DLD1 (cell line): Measurements from ENCODE around the gene UNC5C.

ENCODE experiments used
- in situ Hi-C: cut with HindIII; loops from 2 replicates; pipeline ENCODE4 v1.10.0; 2017; ENCODE audit warnings: low sequenced_read_pairs

Gene UNC5C

GRCh38 chr4:95522682-95523530 lies 25.9 kb downstream of the UNC5C start:
- in situ Hi-C loops = no loop called here

GRCh38 chr4:95517576-95518345 lies 31.0 kb downstream of the UNC5C start:
- in situ Hi-C loops = no loop called here

- in situ Hi-C loops = no loop called here
Observed at GRCh38 chr4:95516528-95517017, 32.2 kb downstream of the UNC5C start.

GRCh38 chr4:95515589-95515988 lies 33.2 kb downstream of the UNC5C start:
- in situ Hi-C loops = no loop called here

GRCh38 chr4:95513022-95513421 lies 35.8 kb downstream of the UNC5C start:
- in situ Hi-C loops = no loop called here

GRCh38 chr4:95511477-95511876 lies 37.3 kb downstream of the UNC5C start:
- in situ Hi-C loops = no loop called here

- in situ Hi-C loops = no loop called here
Observed at GRCh38 chr4:95510877-95511276, 37.9 kb downstream of the UNC5C start.

GRCh38 chr4:95510145-95510544 lies 38.6 kb downstream of the UNC5C start:
- in situ Hi-C loops = no loop called here

GRCh38 chr4:95508421-95508820 lies 40.4 kb downstream of the UNC5C start:
- in situ Hi-C loops = no loop called here

GRCh38 chr4:95507561-95507960 lies 41.2 kb downstream of the UNC5C start:
- in situ Hi-C loops = no loop called here

- in situ Hi-C loops = no loop called here
Observed at GRCh38 chr4:95507147-95507546, 41.6 kb downstream of the UNC5C start.

- in situ Hi-C loops = no loop called here
Observed at GRCh38 chr4:95506264-95506663, 42.5 kb downstream of the UNC5C start.

GRCh38 chr4:95505799-95506198 lies 43.0 kb downstream of the UNC5C start:
- in situ Hi-C loops = no loop called here

- in situ Hi-C loops = no loop called here
Observed at GRCh38 chr4:95505151-95505550, 43.6 kb downstream of the UNC5C start.

GRCh38 chr4:95504501-95504900 lies 44.3 kb downstream of the UNC5C start:
- in situ Hi-C loops = no loop called here

GRCh38 chr4:95500361-95500760 lies 48.4 kb downstream of the UNC5C start:
- in situ Hi-C loops = no loop called here

- in situ Hi-C loops = no loop called here
Observed at GRCh38 chr4:95499291-95499696, 49.5 kb downstream of the UNC5C start.

- in situ Hi-C loops = no loop called here
Observed at GRCh38 chr4:95494186-95494585, 54.6 kb downstream of the UNC5C start.

- in situ Hi-C loops = no loop called here
Observed at GRCh38 chr4:95478679-95479078, 70.1 kb downstream of the UNC5C start.

GRCh38 chr4:95476121-95476520 lies 72.7 kb downstream of the UNC5C start:
- in situ Hi-C loops = no loop called here

GRCh38 chr4:95472534-95472933 lies 76.2 kb downstream of the UNC5C start:
- in situ Hi-C loops = no loop called here

GRCh38 chr4:95470622-95471021 lies 78.2 kb downstream of the UNC5C start:
- in situ Hi-C loops = no loop called here
